ENCODE measurements around the gene CCDC183.
"Not testable (repeated sequence)": the region's sequence is repeated elsewhere in the genome, so short reads cannot be mapped to it uniquely, and the experiment has no call there.

CCDC183 gene

DNA sequence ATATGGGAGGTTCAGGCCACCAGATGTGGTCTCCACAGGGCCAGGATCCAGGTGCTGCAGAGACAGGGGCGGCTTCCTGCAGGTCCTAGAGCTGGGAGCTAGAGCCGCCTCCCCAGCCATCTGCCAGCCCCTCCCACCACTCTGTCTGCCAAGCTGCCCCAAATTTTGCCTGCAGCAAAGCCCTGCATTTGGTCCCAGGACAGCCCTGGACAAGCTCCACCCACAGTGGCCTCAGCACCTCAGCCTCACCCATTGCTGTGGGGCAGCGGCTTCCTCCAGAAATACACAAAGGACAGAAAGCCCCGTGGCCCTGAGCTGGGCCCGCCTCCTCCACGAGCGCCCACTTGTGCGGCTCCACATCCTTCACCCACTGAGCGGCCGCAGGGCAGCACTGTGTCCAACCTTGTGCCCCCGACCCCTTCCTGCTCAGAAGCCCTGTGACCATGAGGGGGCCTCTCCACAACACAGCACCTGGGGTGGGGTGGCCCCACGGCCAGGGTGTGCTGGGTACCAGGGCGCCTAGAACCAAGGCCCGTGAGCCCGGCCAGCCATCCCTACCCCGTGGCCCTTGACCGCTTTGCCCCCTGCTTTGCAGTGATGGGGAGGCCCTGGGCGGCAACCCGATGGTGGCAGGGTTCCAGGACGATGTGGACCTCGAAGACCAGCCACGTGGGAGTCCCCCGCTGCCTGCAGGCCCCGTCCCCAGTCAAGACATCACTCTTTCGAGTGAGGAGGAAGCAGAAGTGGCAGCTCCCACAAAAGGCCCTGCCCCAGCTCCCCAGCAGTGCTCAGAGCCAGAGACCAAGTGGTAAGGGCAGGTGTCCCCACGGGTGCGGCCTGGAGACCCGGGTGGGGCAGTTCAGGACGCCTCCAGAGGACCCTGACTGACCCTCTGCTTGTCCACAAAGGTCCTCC is 42.4 kb downstream of the CCDC183 start:
- peaks cover 24 to 75% (median 60%) of the 10 kb centered on the region in 11 experiments; a peak in 21 of 22 replicates for H3K36me3 ChIP-seq
- H3K27ac ChIP-seq, result no peak overlapping the region

DNA sequence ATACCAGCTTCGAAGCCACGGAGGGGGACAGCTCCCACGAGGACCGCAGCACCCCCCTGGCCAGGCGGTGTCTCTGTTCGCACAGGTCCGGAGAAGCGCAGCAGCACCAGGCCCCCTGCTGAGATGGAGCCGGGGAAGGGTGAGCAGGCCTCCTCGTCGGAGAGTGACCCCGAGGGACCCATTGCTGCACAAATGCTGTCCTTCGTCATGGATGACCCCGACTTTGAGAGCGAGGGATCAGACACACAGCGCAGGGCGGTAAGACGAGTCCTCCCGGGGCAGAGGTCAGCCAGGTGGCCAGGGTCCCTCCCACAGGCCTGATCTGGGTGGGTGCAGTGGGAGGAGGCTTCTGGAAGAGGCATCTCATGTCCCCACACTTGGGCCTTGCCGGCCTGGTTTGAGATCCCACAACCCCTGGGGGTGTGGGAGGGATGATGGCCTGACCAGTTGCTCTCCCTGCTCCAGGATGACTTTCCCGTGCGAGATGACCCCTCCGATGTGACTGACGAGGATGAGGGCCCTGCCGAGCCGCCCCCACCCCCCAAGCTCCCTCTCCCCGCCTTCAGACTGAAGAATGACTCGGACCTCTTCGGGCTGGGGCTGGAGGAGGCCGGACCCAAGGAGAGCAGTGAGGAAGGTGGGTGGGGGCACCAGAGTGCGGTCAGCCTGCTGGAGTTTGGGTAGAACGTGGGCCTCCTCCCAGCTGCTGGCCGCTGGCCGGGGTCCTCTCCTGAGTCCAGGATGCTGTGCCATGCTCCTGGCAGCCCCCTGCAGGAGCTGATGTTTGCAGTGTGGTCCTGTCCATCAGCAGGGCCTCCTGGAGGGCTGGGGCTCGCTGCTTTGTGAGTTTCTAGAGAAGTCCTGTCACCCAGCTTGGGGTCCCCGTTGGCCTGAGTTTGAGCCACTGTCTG is 43.3 kb downstream of the CCDC183 start:
- Histone ChIP-seq H3K4me3 (no peak overlapping the region), H3K9ac (peak overlapping the region in 2 of 11 experiments; percentile 29 to 44; a peak in 3 of 22 replicates), H3K27ac (no peak overlapping the region), H4K20me1 (peaks cover 0 to 82% (median 45%) of the 10 kb centered on the region in 11 experiments; a peak in 20 of 22 replicates), H3K9me3 (replicated peaks in 1 of 11) (no peaks in the 10 kb centered on the region), H3K27me3 (peaks cover 7 to 10% (median 7%) of the 10 kb centered on the region in 11 experiments; a peak in 21 of 22 replicates), H3K36me3 (peaks cover 24 to 66% (median 55%) of the 10 kb centered on the region in 11 experiments; a peak in 20 of 22 replicates), H3K4me1 (peaks cover 29 to 49% (median 43%) of the 10 kb centered on the region in 10 experiments), H3K4me2 (peak overlapping the region in 1 of 11 experiments; percentile 94; a peak in 1 of 22 replicates)
- TF ChIP-seq Cebpa-rat (IDR thresholded peaks at IDR 0.05), result no peak

More for the DNA sequence above, 42.4 kb downstream of the CCDC183 start:
- Histone ChIP-seq H3K9me3 (replicated peaks in 1 of 11) (no peaks in the 10 kb centered on the region), H3K27me3 (peaks cover 0 to under 1% (median 0%) of the 10 kb centered on the region in 11 experiments; a peak in 2 of 22 replicates), H3K9ac (no peak overlapping the region; a peak in 1 of 22 replicates), H3K4me3 (no peak overlapping the region), H3K4me2 (no peak overlapping the region), H4K20me1 (peaks cover 0 to 83% (median 41%) of the 10 kb centered on the region in 11 experiments; a peak in 20 of 22 replicates), H3K4me1 (peaks cover 28 to 42% (median 36%) of the 10 kb centered on the region in 10 experiments)
- no peak for TF ChIP-seq Cebpa-rat (IDR thresholded peaks at IDR 0.05)

- Histone ChIP-seq H3K9ac (peak overlapping the region in 5 of 11 experiments; percentile 29 to 44 (median 38); a peak in 7 of 22 replicates), H3K4me3 (no peak overlapping the region), H3K27ac (no peak overlapping the region), H3K4me1 (peaks cover 29 to 49% (median 43%) of the 10 kb centered on the region in 10 experiments), H3K36me3 (peaks cover 24 to 60% (median 51%) of the 10 kb centered on the region in 11 experiments; a peak in 20 of 22 replicates), H3K27me3 (peaks cover 15 to 18% (median 16%) of the 10 kb centered on the region in 11 experiments), H4K20me1 (peaks cover 0 to 74% (median 43%) of the 10 kb centered on the region in 11 experiments; a peak in 20 of 22 replicates), H3K9me3 (replicated peaks in 1 of 11) (peaks cover 0 to 7% (median 2%) of the 10 kb centered on the region in 11 experiments; a peak in 11 of 22 replicates), H3K4me2 (peak overlapping the region in 7 of 11 experiments; percentile 86 to 98 (median 94); a peak in 12 of 22 replicates)
- TF ChIP-seq Cebpa-rat (IDR thresholded peaks at IDR 0.05), result no peak
Observed at GRCh38 chr9:136840140-136840876, 44.2 kb downstream of the CCDC183 start.

DNA sequence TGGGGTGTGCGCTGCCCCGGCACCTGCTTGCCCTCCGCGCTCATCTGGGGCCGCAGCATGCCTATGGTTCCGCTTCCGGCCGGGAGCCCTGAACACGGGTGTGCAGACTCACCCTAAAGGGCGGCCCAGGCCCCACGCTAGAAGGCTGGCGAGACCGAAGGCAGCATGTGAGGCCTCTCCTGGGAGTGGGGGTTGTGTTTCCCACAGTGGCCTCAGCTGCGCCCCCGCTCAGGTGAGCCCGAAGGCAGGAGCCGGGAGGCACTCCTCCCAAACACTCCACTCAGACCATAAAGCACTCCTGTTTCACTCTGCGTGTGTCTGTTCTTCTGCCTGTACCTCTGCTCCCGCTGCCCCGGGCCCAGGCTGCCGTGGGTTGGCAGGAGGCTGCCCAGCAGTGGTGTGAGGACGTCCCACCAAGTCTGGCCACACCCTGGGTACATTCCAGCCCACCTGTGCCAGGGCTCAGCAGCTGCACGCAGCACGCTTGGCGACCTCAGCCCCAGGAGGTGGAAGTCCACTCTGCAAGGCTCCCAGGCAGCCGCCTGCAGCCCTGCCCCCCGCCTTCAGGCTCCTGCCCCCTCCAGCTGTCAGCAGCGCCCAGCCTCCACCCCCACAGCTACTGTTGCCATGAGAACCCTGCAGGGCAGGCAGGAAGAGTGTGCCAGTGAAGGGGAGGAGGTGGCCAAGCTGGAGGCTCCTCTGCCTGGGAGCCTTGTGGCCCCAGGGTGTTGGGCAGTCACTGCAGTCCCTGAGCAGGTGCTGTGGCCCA is 44.9 kb downstream of the CCDC183 start:
- Histone ChIP-seq H3K36me3 (peaks cover 19 to 52% (median 44%) of the 10 kb centered on the region in 11 experiments; a peak in 20 of 22 replicates), H4K20me1 (peaks cover 0 to 67% (median 38%) of the 10 kb centered on the region in 11 experiments; a peak in 20 of 22 replicates), H3K9me3 (replicated peaks in 1 of 11) (peaks cover 0 to 14% (median 9%) of the 10 kb centered on the region in 11 experiments; a peak in 12 of 22 replicates), H3K27ac (peak overlapping the region in 1 of 11 experiments; percentile 52; a peak in 3 of 22 replicates), H3K4me1 (peaks cover 29 to 49% (median 43%) of the 10 kb centered on the region in 10 experiments), H3K27me3 (peaks cover 15 to 25% (median 23%) of the 10 kb centered on the region in 11 experiments), H3K4me3 (no peak overlapping the region), H3K4me2 (peak overlapping the region; percentile 86 to 98 (median 94)), H3K9ac (peak overlapping the region in 7 of 11 experiments; percentile 0 to 79 (median 40); a peak in 10 of 22 replicates)
- TF ChIP-seq Cebpa-rat (IDR thresholded peaks at IDR 0.05), result no peak

- Histone ChIP-seq H3K9me3 (replicated peaks in 1 of 11) (peaks cover 0 to 21% (median 9%) of the 10 kb centered on the region in 11 experiments; a peak in 12 of 22 replicates), H4K20me1 (peaks cover 0 to 59% (median 35%) of the 10 kb centered on the region in 11 experiments; a peak in 20 of 22 replicates), H3K36me3 (peaks cover 17 to 44% (median 36%) of the 10 kb centered on the region in 11 experiments; a peak in 20 of 22 replicates), H3K4me3 (peak overlapping the region in 9 of 10 experiments; percentile 56 to 71 (median 61); a peak in 13 of 20 replicates), H3K4me2 (peak overlapping the region; percentile 86 to 98 (median 94)), H3K27ac (peak overlapping the region in 1 of 11 experiments; percentile 52; a peak in 3 of 22 replicates), H3K4me1 (peaks cover 29 to 53% (median 44%) of the 10 kb centered on the region in 10 experiments), H3K27me3 (peaks cover 20 to 33% (median 30%) of the 10 kb centered on the region in 11 experiments), H3K9ac (peak overlapping the region in 8 of 11 experiments; percentile 38 to 79 (median 70); a peak in 15 of 22 replicates)
Observed at GRCh38 chr9:136841646-136842379, 45.7 kb downstream of the CCDC183 start.

GRCh38 chr9:136842380-136842948 is 46.3 kb downstream of the CCDC183 start, which contains the start of gene AJM1:
Gene AJM1 (plus strand): TSS chr9:136842478. CDS start chr9:136844415, 1,937 bp downstream.
- peak within 1 kb of the TSS; percentile 49 to 79 (median 69); a peak in 21 of 22 replicates for H3K9ac ChIP-seq
- H3K36me3 ChIP-seq, result peaks cover 17 to 40% (median 33%) of the 10 kb centered on the region in 11 experiments; a peak in 20 of 22 replicates
- H4K20me1 ChIP-seq, result peaks cover 0 to 58% (median 35%) of the 10 kb centered on the region in 11 experiments; a peak in 20 of 22 replicates
- H3K27me3 ChIP-seq, result peaks cover 21 to 38% (median 34%) of the 10 kb centered on the region in 11 experiments
- H3K4me1 ChIP-seq, result peaks cover 29 to 57% (median 44%) of the 10 kb centered on the region in 10 experiments
- H3K4me3 ChIP-seq, result peak within 1 kb of the TSS; percentile 51 to 71 (median 60)
- peak within 1 kb of the TSS; percentile 86 to 98 (median 94) for H3K4me2 ChIP-seq
- peak within 1 kb of the TSS in 4 of 11 experiments; percentile 25 to 53 (median 42); a peak in 4 of 22 replicates for H3K27ac ChIP-seq
- peaks cover 0 to 22% (median 9%) of the 10 kb centered on the region in 11 experiments; a peak in 12 of 22 replicates for H3K9me3 ChIP-seq (replicated peaks in 1 of 11)

GRCh38 chr9:136843159-136843800 is 47.1 kb downstream of the CCDC183 start:
- Histone ChIP-seq H3K36me3 (peaks cover 17 to 32% (median 26%) of the 10 kb centered on the region in 11 experiments; a peak in 20 of 22 replicates), H3K9me3 (replicated peaks in 1 of 11) (peaks cover 0 to 22% (median 9%) of the 10 kb centered on the region in 11 experiments; a peak in 12 of 22 replicates), H4K20me1 (peaks cover 0 to 56% (median 35%) of the 10 kb centered on the region in 11 experiments; a peak in 20 of 22 replicates), H3K4me2 (peak overlapping the region; percentile 79 to 98 (median 94)), H3K27me3 (peaks cover 21 to 46% (median 42%) of the 10 kb centered on the region in 11 experiments), H3K4me3 (peak overlapping the region in 6 of 10 experiments; percentile 32 to 66 (median 41); a peak in 7 of 20 replicates), H3K4me1 (peaks cover 29 to 65% (median 52%) of the 10 kb centered on the region in 10 experiments), H3K9ac (peak overlapping the region; percentile 11 to 62 (median 50); a peak in 16 of 22 replicates)
- not testable (repeated sequence) for H3K27ac ChIP-seq

GRCh38 chr9:136843801-136844740 is 47.9 kb downstream of the CCDC183 start:
- peaks cover 0 to 49% (median 33%) of the 10 kb centered on the region in 11 experiments; a peak in 20 of 22 replicates for H4K20me1 ChIP-seq
- peaks cover 0 to 22% (median 9%) of the 10 kb centered on the region in 11 experiments; a peak in 12 of 22 replicates for H3K9me3 ChIP-seq (replicated peaks in 1 of 11)
- H3K4me3 ChIP-seq, result peak overlapping the region in 3 of 10 experiments; percentile 34 to 66 (median 61); a peak in 5 of 20 replicates
- H3K4me1 ChIP-seq, result peaks cover 29 to 67% (median 53%) of the 10 kb centered on the region in 10 experiments
- H3K4me2 ChIP-seq, result peak overlapping the region; percentile 79 to 98 (median 94)
- not testable (repeated sequence) for H3K27ac ChIP-seq
- H3K9ac ChIP-seq, result peak overlapping the region in 5 of 11 experiments; percentile 47 to 58 (median 50); a peak in 4 of 22 replicates
- H3K36me3 ChIP-seq, result peaks cover 16 to 24% (median 18%) of the 10 kb centered on the region in 11 experiments; a peak in 20 of 22 replicates
- H3K27me3 ChIP-seq, result peaks cover 21 to 47% (median 42%) of the 10 kb centered on the region in 11 experiments

Measured in BLaER1 treated with 17β-estradiol and CSF1 and Interleukin-3, amounts not matched to agents 10 nM and 100 nM (cell line).